Embryonic facial prominence (tissue), 1 donor: ENCODE data around the gene FAM217B.
"Not testable (repeated sequence)": the region's sequence is repeated elsewhere in the genome, so short reads cannot be mapped to it uniquely, and the experiment has no call there.

Experiments
- DNase-seq: peaks from one replicate; pipeline ENCODE4 v3.0.0-alpha.2; 2016; ENCODE audit errors: extremely low spot score

FAM217B gene

DNA sequence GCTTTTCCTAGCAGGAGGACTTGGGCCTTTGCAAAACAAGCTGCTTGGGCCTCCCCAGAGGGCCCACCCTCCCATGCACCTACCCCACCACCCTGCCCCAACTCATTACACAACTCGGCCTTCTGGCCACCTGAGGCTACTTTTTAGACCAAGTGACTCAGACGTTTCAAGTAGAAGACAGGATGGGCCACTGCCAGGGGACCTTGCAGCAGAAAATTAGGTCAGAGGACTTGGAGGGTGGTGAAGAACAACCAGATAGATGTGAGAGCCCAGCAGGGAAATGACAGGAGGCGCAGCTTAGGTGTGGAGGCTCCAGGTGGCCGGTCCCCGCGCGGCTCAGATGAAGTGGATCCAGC, 1.5 kb upstream of the FAM217B start:
- no peak for DNase-seq

DNA sequence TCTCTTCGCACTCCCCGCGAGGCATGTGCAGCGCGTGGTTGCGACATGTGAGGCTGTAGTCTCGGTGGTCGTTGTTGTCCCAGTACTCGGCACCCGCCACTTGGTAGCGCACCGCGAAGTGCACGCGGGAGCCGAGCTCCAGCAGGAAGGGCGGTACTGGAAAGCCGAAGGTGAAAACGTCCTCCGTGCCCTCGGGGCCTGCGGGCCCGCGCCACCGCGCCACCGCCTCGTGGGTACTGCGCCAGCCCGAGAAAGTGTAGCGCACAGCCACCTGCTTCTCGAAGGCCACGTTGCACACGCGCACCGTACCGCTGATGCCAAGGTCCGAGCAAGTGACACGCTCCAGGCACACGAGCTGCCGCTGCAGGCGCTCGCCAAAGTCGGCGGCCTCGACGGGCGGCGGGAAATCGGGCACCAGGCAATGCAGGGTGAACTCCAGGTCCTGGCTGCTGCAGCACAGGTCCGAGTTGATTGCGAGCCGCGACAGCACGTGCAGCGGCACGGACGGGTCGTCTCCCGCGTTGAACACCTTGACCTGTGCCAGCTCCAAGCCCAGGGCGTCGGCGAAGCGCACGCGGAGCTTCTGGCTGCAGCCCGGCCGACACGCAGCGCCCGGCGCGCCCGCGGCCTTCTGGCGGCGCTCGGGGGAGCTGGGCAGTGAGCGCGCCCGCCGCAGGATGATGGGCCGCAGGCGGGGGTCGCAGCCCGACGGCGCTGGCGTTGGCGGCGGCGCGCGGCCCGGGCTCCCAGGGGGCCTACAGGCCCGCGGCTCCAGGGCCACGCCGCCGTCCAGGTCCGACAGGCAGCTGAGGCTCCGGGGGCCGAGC, 924 bp upstream of the FAM217B start:
- no peak for DNase-seq

DNA sequence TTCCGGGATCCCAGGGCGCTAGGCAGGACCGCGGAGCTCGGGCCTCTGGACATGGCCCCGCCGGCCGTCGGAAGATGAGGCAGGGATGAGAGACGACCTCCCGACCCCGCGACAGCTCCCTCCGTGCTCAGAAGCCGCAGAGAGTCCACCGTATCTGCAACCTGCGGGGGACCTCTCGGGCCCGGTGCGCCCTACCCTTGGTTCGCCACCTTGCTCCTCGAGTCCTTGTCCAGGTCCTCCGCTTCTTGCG, 385 bp upstream of the FAM217B start:
- no peak for DNase-seq

DNA sequence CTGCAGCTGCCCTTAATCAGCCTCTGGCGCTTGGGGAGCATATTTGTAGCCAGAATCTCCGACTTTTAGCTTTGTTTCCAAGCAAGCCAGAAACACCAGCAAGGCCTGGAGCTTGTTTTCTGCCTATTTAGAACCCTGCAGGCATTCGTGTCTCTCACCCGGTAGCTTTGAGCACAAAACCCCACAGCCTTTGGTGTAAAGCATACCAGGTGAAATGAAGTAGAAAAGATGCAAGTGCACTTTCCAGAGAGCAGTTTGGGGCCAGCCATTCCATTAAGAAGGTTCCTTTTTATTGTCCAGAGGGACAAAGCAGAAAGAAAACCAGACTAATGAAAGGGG, 736 bp downstream of the FAM217B start:
- DNase-seq, result no peak

DNA sequence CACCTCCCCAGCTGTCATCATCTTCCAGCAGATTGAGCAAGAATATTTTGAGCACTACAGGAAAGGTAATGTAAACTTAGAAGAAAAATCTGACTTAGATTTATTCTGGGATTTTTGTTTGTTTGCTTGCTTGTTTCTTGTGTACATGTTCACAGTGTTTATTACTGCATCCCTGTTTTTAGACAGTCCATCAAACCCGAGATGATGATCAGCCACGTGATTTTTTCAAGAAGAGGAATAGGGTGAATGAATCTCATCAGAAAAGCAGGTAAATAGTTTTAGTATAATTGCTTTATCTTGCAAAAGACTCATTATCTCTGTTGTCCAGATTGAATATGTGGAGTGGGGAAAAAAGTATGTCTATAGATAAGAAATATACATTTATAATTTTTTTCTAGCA, 2.1 kb downstream of the FAM217B start:
- no peak for DNase-seq

DNA sequence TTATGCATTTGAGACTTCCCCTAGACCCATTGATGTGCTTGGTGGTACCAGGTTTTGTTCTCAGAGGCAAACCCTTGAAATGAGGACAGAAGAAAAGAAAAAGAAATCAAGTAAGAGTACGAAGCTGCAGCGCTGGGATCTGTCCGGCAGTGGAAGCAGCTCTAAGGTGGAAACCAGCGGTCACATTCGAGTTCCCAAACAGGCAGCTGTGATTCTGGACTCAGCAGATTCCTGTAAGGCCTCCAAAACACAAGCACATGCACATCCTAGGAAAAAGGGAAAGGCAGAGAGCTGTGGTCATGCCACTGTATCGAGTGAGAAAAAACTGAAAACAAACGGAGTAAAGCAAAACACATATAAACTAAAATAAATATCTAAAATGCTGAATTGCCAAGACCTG, 4.5 kb downstream of the FAM217B start:
- DNase-seq, result no peak

DNA sequence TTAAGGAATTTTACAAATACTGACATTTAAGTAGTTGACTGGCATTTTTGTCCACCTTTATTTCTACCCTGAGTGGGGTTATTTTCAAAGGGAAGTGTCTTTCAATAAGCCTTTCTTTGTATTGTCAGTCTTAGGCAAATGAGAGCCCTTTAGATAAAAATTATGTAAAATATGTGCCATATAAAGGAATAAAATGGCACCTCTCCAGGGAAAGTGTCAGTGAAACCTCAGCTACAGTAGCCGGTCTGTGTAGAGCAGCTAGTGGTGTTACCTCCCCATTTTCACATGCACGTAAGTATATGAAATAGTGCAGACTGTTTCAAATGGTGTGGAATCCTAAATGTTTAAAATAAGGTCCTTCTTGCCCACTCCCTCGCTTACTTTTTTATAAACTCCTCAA, 5.0 kb downstream of the FAM217B start:
- DNase-seq, result no peak

DNA sequence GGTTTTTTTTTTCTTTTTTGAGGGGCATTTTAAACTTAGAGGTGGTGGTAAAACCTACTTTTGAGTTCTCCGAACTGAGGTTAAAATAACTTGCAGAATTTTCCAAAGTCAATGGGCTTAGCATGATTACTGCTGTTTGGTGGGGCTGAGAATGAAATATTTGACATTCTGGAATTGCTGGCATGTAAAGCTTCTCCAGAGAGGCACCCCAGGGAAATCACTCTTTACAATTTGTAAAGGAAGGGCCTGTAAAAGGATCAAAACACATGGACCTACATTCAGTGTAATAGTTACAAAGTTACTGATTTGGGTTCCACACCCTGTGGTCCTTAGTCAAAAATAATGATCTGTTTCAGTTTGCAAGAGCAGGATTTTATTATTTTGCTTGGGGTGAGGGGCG, 5.5 kb downstream of the FAM217B start:
- DNase-seq, result no peak

DNA sequence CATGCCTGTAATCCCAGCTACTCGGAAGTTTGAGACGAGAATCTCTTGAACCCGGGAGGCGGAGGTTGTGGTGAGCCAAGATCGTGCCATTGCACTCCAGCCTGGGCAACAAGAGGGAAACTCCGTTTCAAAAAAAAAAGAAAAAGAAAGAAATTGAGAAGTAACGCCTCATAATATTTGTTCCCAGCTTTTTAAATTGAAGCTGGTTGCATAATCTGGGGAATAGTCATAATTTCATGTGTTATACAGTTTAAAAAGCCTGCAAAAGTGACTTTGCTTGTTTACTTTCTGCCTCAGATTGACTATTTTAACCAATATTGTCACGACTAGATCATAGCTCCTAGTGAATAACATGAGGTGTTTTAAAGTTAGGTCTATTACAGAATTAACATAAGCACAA, 7.2 kb downstream of the FAM217B start:
- DNase-seq, result no peak

DNA sequence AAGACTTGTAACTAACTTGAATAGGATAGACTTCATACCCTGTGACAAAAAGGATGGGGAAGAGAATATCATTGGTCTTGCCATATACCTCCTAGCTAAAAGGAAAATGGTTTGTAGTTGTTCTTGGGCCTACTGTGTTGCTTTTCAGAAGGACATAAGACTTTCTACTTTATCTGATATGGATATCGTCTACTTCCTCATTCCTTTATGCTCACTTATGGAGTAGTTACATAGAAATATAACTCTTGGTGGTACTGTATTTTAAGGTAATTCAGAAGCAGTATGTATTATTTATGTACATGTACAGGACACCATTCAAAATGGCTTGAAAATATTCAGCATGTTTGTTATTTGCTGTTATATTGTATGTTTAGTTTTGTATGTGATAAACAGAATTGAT, 8.0 kb downstream of the FAM217B start:
- no peak for DNase-seq

DNA sequence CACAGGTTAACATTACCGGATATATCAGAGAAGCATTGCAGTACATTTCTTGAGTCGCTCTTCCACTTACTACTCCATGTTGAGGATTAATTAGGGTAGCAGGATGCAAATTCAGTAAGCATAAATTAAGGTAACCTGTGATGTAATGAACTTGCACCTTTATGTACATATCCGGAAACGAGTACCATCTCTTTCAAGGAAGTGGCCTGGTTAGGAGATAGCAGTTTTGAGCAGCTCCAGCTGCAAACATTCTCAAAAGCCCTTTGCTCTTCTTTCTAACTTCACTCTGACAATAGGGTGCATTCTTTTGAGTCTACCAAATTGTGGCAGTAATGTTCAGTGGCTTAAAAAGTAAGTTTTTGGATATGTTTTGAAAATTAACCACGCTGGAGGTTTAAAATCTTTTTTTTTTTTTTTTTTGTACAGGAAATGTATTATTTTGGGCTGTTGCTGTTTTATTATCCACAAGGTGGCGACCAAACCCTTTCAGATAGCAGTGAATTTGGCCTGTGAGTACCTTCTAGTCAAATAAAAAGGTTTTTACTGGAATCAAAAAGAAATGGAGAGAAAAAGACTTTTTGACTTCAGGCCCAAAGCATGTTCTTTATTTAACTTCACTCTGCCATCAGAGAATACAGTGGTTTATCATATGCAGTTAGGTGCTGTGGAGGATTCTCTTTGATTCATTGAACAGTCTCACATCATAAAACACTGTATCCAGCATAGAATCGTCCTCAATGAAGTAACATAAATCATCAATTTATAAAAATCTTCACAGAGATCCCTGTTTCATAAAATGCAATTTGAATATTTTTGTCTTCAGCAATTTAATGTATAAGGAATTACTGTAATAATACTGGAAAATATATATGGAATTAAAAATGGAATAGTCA, 8.9 kb downstream of the FAM217B start:
- no peak for DNase-seq

DNA sequence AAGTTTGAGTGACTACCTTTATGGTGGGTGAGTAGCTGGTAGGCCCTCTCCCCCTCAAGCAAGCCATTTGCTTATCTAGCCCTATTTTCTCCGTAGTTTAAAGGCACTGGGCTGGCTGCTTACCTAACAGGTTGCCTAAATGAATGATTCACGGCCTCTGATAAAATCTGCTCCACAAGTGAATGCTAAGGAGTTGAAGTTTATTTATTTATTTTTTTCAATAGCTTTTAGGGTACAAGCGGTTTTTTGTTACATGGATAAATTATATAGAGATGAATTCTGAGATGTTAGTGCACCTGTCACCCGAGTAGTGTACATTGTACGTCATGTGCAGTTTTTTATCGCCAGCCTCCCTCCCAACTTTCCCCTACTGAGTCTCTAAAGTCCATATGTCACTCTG, 9.7 kb downstream of the FAM217B start:
- no peak for DNase-seq

DNA sequence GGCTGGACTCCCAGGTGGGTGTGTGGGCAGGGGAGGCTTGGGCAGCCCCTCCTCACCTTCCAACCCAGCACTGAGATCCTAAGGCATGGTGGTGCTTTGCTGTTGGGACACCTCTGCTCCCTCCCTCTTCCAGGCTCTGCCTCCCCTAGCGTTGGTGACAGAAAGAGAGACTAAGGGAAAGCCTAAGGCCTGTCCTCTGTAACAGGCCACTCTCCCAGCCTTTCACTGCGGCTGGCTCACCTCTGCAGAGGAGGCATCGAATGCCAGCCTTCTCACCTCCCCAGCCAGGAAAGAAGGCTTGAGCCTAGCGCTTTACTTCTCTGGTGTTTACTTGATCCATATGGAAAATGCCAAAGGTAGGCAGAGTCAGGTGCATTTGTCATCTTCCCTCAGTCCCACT, 14.5 kb downstream of the FAM217B start:
- DNase-seq, result no peak

DNA sequence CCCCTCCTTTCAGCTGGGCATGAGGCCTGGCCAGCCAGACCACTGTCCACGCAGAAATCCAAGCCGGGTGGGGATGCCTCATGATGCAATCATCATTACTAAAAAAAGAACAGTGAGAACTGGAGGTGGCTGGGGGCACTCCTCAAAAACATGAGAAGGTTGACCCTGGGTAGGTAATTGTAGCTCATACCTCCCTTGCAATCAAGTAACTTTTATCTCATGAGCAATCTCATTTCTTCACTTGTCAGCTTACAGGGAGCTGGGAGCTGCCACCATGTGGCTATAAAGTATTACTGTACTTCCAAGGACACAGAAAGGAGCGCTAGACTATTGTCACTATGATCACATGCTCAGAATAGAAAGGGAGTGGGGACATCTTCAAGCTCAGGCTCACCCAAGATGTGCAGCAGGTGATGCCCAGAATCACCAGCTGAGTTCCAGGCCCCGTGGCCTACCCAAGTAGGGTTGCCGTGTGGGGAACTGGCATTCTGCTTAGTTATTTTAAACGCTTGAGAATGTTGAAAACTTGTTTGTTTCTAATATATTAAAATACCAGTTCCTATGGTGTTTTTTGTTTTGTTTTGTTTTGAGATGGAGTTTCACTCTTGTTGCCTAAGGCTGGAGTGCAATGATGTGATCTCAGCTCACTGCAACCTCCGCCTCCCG, 15.1 kb downstream of the FAM217B start:
- DNase-seq, result no peak

DNA sequence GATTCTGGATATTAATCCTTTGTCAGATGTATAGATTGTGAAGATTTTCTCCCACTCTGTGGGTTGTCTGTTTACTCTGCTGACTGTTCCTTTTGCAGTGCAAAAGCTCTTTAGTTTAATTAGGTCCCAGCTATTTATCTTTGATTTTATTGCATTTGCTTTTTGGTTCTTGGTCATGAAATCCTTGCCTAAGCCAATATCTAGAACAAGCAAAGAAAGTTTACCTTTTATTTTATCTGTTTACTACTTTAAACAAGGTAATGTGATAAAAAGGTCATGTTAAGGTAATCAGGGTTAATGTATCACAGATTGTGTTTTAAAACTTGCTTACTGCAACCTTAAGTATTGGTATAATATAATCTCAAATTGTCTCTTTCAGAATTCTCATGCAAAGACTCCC, 17.4 kb downstream of the FAM217B start:
- DNase-seq, result not testable (repeated sequence)

DNA sequence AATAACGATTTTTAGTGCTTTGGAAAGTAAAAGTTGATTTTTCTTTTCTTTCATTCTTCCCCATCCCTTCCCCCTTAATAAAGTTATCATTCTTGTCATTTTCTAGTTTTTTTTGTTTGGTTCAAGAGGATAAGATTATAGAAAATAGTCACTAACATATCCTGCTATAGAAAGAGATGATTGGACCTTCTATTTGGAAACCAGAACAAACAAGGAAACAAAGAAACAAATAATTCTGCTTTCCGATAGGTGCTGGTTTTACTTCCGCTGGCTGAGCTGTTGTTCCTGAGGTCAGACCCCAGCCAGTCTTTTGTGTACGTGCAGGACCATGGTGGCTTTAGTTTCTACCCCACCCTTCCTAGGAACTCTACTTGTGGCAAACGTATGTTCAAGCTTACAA, 17.9 kb downstream of the FAM217B start, which contains the start of gene CDH26:
CDH26 (plus strand) TSS at position 301 of the 400 bp plus-strand sequence. CDS start 304 bp downstream, outside the sequence.
- no peak for DNase-seq

DNA sequence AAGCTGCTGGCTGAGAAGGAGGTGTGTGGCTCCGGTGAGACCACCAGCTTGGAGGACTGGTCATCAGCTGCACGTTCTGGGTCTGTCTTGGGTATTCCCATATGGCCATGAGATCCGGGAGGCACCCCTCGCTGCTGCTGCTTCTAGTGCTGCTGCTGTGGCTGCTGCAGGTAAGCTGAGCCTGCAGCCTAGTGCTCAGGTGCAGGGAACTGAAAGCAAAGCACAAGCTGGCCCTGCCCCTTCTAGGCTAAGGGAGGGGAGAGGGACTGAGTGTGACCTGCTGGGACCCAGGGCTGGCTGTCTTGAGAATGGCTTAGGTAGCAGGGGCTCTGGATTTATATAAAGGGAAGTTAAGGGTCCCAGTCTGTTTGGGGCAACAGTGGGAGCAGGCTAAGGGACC, 18.4 kb downstream of the FAM217B start:
- no peak for DNase-seq

DNA sequence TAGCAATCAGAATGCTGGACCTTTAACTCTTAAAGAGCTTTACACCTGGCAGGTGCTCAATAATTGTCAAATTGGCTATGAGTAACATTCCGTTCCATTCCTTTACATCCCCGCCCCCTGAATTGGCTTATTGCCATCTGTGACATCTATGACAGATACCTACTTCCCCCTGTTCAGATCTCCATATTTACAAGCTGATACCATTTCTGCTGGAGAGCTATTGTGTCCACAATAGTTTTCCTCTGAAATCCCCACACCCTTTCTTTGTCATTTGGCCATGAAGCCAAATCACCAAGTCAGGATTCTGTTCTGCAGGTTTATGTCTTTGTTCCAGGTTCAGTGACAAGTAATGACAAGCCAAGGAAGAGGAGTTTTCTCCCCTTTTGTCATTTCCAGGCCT, 21.2 kb downstream of the FAM217B start:
- no peak for DNase-seq

DNA sequence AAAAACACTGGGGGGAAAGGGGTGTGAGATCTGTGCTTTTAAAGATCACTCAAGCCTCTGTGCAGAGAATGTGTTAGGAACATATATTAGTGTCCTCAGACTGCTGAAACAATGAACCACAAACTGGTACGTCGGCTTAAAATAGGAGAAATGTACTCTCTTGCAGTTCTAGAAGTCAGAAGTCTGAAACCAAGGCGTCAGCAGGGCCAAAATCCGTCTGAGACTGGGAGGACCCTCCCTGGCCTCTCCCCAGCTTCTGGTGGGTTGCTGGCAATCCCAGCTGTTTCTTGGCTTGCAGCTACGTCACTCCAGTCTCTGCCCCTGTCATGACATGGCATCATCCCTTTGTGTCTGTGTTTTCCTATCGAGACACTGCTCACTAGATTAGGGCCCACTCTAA, 22.0 kb downstream of the FAM217B start:
- no peak for DNase-seq

DNA sequence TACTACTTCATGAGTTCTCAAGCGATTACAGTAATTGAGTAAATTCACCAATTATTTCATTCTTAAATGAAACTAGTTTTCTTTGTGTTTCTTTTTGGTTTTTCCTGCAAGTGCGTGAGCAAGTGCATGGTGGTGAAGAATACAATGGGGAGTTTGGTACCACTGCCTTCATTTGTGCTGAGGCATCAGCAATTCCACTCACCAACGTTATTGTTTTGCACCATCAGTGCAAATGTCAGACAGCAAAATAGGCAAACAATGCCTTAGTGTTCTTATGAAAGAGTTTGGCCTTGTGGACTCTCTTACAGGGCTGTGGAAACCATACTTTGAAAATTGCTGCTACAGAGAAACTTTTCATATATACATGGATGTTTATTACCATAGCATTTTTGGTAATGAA, 26.2 kb downstream of the FAM217B start:
- no peak for DNase-seq

DNA sequence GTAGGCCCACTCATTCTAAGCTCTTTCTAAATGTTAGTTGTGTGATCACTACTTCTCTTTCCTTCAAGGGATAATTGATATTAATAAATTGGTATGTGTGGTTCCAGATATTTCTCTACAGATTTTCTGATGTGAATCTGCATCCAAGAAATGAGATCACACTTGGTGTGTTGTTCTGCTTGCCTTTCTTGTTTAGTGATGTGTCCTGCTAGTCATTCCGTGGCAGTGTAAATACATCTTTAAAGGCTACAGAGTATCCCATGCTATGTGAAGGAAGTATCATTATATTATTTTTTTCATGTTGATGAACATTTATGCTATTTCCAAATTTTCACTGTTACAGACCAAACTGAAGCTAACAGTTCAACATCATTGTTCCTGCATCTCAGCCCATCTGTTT, 31.2 kb downstream of the FAM217B start:
- no peak for DNase-seq

DNA sequence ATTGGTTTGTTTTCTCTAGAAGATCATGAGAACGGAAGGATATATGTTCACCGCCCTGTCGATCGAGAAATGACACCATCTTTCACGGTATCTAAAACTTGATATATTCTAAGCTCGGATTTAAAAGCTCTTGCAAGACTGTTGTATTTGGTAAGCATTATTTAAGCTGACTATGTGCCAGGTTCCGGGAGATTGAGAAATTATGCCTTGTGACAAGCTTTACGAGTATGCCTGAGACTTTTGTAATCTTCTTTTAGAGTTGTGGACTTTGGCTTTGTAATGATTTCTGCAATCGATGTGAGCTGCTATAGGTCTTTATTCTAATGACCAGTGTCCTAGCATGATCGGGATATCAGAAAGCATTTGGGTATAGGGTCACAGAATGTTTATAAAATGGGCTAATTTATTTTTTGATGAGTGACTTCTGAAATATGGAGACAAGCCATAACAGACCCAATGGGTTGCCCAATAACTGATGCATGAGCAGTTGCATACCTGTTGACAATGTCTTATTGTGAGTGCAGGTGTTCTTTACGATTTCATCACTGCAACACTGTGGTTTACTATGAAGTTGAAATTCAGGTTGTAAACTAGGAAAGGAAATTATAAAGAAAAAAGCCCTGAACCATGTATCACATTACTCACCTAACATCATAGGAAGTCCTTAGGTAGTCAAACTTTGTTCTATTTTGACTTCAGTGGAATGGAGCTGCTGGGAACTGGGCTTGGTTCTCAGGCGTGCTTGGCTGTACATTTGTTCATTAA, 32.0 kb downstream of the FAM217B start:
- no peak for DNase-seq
